ENCODE data around the gene HTR3D.

The HTR3D gene

DNA sequence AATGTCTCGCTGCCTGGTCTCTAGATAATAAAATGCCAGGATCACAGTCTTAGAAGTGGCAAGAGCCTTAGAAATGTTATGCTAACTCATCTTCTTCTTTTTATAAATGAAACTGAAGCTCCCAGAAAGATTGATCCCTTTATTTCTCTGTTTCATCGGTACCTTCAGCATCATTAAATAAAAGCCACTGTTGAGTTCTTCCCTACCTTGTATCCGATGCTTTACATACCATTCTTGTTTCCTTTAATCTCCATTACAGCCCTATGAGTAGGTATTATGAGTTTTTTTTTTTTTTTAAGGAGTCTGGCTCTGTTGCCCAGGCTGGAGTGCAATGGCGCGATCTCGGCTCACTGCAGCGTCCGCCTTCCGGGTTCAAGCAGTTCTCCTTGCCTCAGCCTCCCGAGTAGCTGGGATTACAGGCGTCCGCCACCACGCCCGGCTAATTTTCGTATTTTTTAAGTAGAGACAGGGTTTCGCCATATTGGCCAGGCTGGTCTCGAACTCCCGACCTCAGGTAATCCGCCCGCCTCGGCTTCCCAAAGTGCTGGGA lies 13.0 kb upstream of the HTR3D start:
- TF ChIP-seq, protein P1, sequence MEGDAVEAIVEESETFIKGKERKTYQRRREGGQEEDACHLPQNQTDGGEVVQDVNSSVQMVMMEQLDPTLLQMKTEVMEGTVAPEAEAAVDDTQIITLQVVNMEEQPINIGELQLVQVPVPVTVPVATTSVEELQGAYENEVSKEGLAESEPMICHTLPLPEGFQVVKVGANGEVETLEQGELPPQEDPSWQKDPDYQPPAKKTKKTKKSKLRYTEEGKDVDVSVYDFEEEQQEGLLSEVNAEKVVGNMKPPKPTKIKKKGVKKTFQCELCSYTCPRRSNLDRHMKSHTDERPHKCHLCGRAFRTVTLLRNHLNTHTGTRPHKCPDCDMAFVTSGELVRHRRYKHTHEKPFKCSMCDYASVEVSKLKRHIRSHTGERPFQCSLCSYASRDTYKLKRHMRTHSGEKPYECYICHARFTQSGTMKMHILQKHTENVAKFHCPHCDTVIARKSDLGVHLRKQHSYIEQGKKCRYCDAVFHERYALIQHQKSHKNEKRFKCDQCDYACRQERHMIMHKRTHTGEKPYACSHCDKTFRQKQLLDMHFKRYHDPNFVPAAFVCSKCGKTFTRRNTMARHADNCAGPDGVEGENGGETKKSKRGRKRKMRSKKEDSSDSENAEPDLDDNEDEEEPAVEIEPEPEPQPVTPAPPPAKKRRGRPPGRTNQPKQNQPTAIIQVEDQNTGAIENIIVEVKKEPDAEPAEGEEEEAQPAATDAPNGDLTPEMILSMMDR (IDR thresholded peaks at IDR 0.05) = no peak

DNA sequence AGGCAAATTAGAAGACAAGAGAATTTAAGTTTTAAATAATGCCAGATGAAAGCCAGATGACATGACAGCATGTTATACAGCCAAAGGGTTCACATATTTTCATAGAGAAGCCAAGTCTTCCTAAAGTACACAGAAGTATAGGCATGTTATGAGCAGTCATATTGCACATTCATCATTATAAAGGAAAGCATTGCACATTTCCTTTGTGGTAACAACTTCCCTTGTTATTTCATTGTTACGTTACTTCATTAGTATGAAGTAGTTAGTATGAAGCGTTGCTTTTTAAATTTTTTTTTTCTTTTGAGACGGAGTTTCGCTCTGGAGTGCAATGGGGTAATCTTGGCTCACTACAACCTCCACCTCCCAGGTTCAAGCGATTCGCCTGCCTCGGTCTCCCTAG lies 9.2 kb upstream of the HTR3D start:
- TF ChIP-seq, protein P1 (IDR thresholded peaks at IDR 0.05) = no peak

DNA sequence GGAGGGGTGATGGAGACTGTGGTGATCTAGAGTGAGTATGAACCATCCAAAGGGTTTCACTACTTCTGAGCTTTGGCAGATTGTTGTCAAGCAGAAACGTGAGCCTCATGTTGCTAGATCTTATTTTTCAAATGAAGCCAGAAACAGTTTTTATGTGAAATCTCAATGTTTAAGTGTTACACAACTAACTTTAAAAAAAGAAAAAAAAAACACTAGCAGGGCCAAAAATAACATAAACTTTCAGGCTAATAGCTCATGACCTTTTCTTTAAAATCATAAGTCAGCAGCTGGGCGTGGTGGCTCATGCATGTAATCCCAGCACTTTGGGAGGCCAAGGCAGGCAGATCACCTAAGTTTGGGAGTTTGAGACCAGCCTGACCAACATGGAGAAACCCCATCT lies 2.1 kb upstream of the HTR3D start:
- TF ChIP-seq, protein P1 (IDR thresholded peaks at IDR 0.05) = no peak

DNA sequence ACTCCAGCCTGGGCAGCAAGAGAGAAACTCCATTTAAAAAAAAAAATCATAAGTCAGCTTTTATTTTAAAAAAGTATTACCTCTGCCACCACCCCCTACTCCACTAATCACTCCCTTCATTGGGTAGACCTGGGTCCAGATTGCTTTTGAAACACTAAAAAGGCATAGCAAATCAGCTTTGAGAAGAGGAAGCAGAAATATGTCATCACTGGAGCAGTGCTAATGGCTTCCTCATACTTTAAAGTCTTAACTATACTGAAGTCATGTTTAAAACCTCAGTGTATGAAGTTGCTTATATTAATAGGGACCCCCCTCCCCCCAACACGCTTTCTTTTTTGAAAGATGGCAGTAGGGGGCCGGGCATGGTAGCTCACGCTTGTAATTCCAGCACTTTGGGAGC lies 1.0 kb upstream of the HTR3D start:
- TF ChIP-seq, protein P1 (IDR thresholded peaks at IDR 0.05) = no peak

DNA sequence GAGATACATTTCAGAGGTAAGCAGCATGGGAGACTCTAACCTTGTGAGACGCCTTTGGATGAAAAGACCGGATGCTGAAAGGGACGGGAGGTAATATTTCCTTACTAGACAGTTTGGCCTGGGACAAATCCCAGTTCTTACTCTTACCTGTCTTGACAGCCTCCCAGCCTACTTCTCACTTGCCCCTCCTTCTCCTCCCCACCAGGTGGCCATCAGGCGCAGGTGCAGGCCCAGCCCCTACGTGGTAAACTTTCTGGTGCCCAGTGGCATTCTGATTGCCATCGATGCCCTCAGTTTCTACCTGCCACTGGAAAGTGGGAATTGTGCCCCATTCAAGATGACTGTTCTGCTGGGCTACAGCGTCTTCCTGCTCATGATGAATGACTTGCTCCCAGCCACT lies 6.3 kb downstream of the HTR3D start:
- TF ChIP-seq, protein P1 (IDR thresholded peaks at IDR 0.05) = peak; percentile 18; the same call in 1 of the 2 replicates

DNA sequence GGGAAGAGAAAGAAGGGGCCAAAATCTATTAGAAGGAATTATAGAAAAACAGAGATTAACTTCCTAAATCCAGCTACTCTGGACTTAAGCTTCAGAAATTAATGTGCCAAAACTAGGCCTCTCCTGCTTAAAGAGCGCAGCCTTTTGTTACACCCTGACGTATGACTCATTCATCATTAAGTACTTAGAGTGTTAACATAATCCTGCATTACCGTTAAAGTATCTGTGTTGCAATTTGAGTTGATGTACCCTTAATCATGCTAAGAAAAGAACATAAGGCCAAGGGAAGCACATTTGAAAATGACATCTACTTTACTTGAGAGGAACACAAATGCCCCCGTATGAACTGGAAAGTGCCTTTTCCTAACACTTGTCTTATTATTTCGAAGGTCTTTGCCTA lies 7.9 kb downstream of the HTR3D start:
- TF ChIP-seq, protein P1 (IDR thresholded peaks at IDR 0.05) = no peak

DNA sequence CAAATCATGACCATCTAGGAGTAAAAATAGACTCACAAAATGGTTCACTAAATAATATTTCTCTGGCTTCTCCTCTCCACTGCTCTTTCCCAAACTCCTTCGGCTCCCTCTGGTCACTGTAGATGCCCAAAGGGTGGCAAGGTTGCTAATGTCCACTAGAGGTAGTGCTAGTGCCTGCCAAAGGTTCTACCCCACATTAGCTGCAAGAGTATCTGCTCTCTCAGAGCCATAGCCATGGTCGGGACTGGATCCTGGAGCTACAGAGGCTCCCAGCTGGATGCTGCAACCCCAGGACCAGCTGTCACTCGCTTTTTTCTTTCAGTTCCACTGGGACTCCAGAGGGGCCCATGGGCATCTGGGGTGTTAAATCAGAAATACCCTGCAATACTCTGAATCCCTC lies 8.5 kb downstream of the HTR3D start:
- TF ChIP-seq, protein P1 (IDR thresholded peaks at IDR 0.05) = peak; percentile 36; the same call in 1 of the 2 replicates

DNA sequence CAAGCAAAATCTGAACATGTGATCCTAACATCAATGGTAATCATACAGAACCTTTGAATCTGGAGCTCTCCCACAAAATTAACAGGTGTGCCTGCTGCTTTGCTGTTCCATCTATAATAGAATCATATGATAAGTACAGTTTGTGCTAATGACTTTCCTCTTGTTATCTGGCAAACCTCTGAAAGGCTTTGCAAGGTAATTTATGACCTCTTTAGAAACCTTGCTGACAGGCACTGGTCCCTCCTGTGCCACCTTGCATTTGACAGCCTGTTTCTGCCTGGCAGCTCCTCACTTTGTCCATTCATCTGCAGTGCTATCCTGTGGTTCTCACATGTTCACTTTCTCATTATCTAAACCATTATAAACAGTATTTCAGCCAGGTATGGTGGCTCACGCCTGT lies 11.1 kb downstream of the HTR3D start:
- TF ChIP-seq, protein P1 (IDR thresholded peaks at IDR 0.05) = no peak

Data from LNCAP (cell line).